ENCODE data around the gene TH. TPM values are rescaled to one million over a fixed set of nuclear protein-coding genes. Genes with fewer than 3 reads are reported as not detected.
A peak's percentile ranks its signal among the peaks of the same experiment; 100 is the strongest.

The TH gene
- total RNA-seq, 3 donors from 2014 or later, result not detected

GRCh38 chr11:2202071-2202899 is 30.7 kb upstream of the TH start:
- Histone ChIP-seq H3K9me3 (no peaks in the 10 kb centered on the region), H3K4me1 (peaks cover 0 to 5% of the 10 kb centered on the region in 2 donors), H3K4me3 (peak overlapping the region in 1 of 3 donors; percentile 19), H3K27ac (peak overlapping the region; percentile 85 to 91), H3K36me3 (no peaks in the 10 kb centered on the region), H3K27me3 (no peaks in the 10 kb centered on the region)
- intact Hi-C loops (cut with DNase I; ENCODE audit: low total_unique reads), result no loop called here
- TF ChIP-seq POLR2AphosphoS5 (IDR thresholded peaks at IDR 0.05) (peak; percentile 12 to 83 (median 45)), CTCF (IDR thresholded peaks at IDR 0.05) (no peak)
- peak; percentile 91 to 93 for DNase-seq (ENCODE audit: low spot score in 2 of 2)

GRCh38 chr11:2201542-2201941 is 29.9 kb upstream of the TH start:
- peak overlapping the region; percentile 85 to 91 for H3K27ac ChIP-seq
- no peak for DNase-seq (ENCODE audit: low spot score in 2 of 2)
- intact Hi-C loops (cut with DNase I; ENCODE audit: low total_unique reads), result no loop called here
- no peaks in the 10 kb centered on the region for H3K36me3 ChIP-seq
- no peak overlapping the region for H3K4me3 ChIP-seq
- H3K9me3 ChIP-seq, result no peaks in the 10 kb centered on the region
- H3K4me1 ChIP-seq, result peaks cover 0 to 5% of the 10 kb centered on the region in 2 donors
- TF ChIP-seq POLR2AphosphoS5 (IDR thresholded peaks at IDR 0.05) (no peak), CTCF (IDR thresholded peaks at IDR 0.05) (no peak), POLR2A (IDR thresholded peaks at IDR 0.05) (no peak)
- no peaks in the 10 kb centered on the region for H3K27me3 ChIP-seq

GRCh38 chr11:2200957-2201519 is 29.4 kb upstream of the TH start:
- Histone ChIP-seq H3K4me3 (no peak overlapping the region), H3K4me1 (peaks cover 0 to 5% of the 10 kb centered on the region in 2 donors), H3K9me3 (no peaks in the 10 kb centered on the region), H3K27ac (no peak overlapping the region), H3K36me3 (no peaks in the 10 kb centered on the region), H3K27me3 (no peaks in the 10 kb centered on the region)
- DNase-seq (ENCODE audit: low spot score in 2 of 2), result no peak
- intact Hi-C loops (cut with DNase I; ENCODE audit: low total_unique reads), result no loop called here
- TF ChIP-seq POLR2A (IDR thresholded peaks at IDR 0.05) (no peak), POLR2AphosphoS5 (IDR thresholded peaks at IDR 0.05) (no peak), CTCF (IDR thresholded peaks at IDR 0.05) (no peak)

GRCh38 chr11:2200536-2200935 is 28.9 kb upstream of the TH start:
- DNase-seq (ENCODE audit: low spot score in 2 of 2), result no peak
- H3K27me3 ChIP-seq, result no peaks in the 10 kb centered on the region
- H3K9me3 ChIP-seq, result no peaks in the 10 kb centered on the region
- peaks cover 0 to 5% of the 10 kb centered on the region in 2 donors for H3K4me1 ChIP-seq
- no peaks in the 10 kb centered on the region for H3K36me3 ChIP-seq
- no peak overlapping the region for H3K27ac ChIP-seq
- no peak overlapping the region for H3K4me3 ChIP-seq
- intact Hi-C loops (cut with DNase I; ENCODE audit: low total_unique reads), result no loop called here
- no peak for TF ChIP-seq POLR2AphosphoS5 (IDR thresholded peaks at IDR 0.05)

GRCh38 chr11:2199466-2200341 is 28.1 kb upstream of the TH start:
- H3K36me3 ChIP-seq, result no peaks in the 10 kb centered on the region

More at GRCh38 chr11:2199466-2200341, 28.1 kb upstream of the TH start:
- Histone ChIP-seq H3K27ac (no peak overlapping the region), H3K9me3 (no peaks in the 10 kb centered on the region), H3K27me3 (no peaks in the 10 kb centered on the region), H3K4me1 (peaks cover 0 to 5% of the 10 kb centered on the region in 2 donors), H3K4me3 (no peak overlapping the region)
- intact Hi-C loops (cut with DNase I; ENCODE audit: low total_unique reads), result loop anchor here (5.0 kb wide), 2 partner anchors 98 to 223 kb away; no protein-coding TSS in a partner anchor
- TF ChIP-seq POLR2AphosphoS5 (IDR thresholded peaks at IDR 0.05) (no peak), POLR2A (IDR thresholded peaks at IDR 0.05) (no peak), CTCF (IDR thresholded peaks at IDR 0.05) (no peak)
- no peak for DNase-seq (ENCODE audit: low spot score in 2 of 2)

Data from breast epithelium (tissue), 4 donors.